HL-60/S4 treated with phorbol 12-myristate 13-acetate at 8.2 ng/mL for 4 days and 3 days (cell line): ENCODE measurements around the gene FLRT3.

ENCODE experiments used
- in situ Hi-C: fragments of 300-500 bp; cut with MboI; formaldehyde crosslinking; loops from 2 replicates; pipeline ENCODE4 v1.15.0; 2022; ENCODE audit warnings: low sequenced_read_pairs

Gene FLRT3

GRCh38 chr20:14337400-14338171 lies at the start of gene FLRT3:
FLRT3 (minus strand) TSS chr20:14337612; CDS start chr20:14327506, 10,106 bp downstream.
- in situ Hi-C loops, result no loop called here

GRCh38 chr20:14386726-14387125 lies 49.3 kb upstream of the FLRT3 start:
- in situ Hi-C loops, result no loop called here

- in situ Hi-C loops, result no loop called here
These were observed 47.8 kb upstream of the FLRT3 start for GRCh38 chr20:14385176-14385740.

- in situ Hi-C loops, result no loop called here
These were observed 47.2 kb upstream of the FLRT3 start for GRCh38 chr20:14384416-14385175.

- in situ Hi-C loops, result no loop called here
These were observed 45.9 kb upstream of the FLRT3 start for GRCh38 chr20:14383335-14383734.

- in situ Hi-C loops, result no loop called here
These were observed 40.9 kb upstream of the FLRT3 start for GRCh38 chr20:14378326-14378725.

GRCh38 chr20:14375416-14375985 lies 38.1 kb upstream of the FLRT3 start:
- in situ Hi-C loops, result no loop called here

GRCh38 chr20:14374196-14374595 lies 36.8 kb upstream of the FLRT3 start:
- in situ Hi-C loops, result no loop called here

GRCh38 chr20:14361509-14362345 lies 24.3 kb upstream of the FLRT3 start:
- in situ Hi-C loops, result no loop called here

GRCh38 chr20:14360416-14360815 lies 23.0 kb upstream of the FLRT3 start:
- in situ Hi-C loops, result no loop called here

- in situ Hi-C loops, result no loop called here
These were observed 18.4 kb upstream of the FLRT3 start for GRCh38 chr20:14355791-14356190.

- in situ Hi-C loops, result no loop called here
These were observed 7.3 kb upstream of the FLRT3 start for GRCh38 chr20:14344746-14345145.

GRCh38 chr20:14343491-14344065 lies 6.2 kb upstream of the FLRT3 start:
- in situ Hi-C loops, result no loop called here

GRCh38 chr20:14342918-14343317 lies 5.5 kb upstream of the FLRT3 start:
- in situ Hi-C loops, result no loop called here

GRCh38 chr20:14341801-14342200 lies 4.4 kb upstream of the FLRT3 start:
- in situ Hi-C loops, result no loop called here

GRCh38 chr20:14336686-14337085 lies 726 bp downstream of the FLRT3 start:
- in situ Hi-C loops, result no loop called here

- in situ Hi-C loops, result no loop called here
These were observed 2.4 kb downstream of the FLRT3 start for GRCh38 chr20:14335052-14335451.

- in situ Hi-C loops, result no loop called here
These were observed 3.0 kb downstream of the FLRT3 start for GRCh38 chr20:14334306-14334930.

- in situ Hi-C loops, result no loop called here
These were observed 3.7 kb downstream of the FLRT3 start for GRCh38 chr20:14333721-14334120.

GRCh38 chr20:14332866-14333265 lies 4.5 kb downstream of the FLRT3 start:
- in situ Hi-C loops, result no loop called here
